B cell (primary cell): ENCODE results near the gene NBEA.

ENCODE experiments used
- EZH2 ChIP-seq: IDR thresholded peaks from 2 replicates; pipeline ENCODE4 v1.6.1; 2012; ENCODE audit warnings: borderline replicate concordance, low read depth, mild to moderate bottlenecking, moderate library complexity, low read length; ENCODE audit not compliant: insufficient read depth, poor library complexity, severe bottlenecking
- TF ChIP-seq, protein P1 (sequence below): fragments of 200-600 bp; IDR thresholded peaks from one replicate; pipeline ENCODE4 v1.8.0; 2022; ENCODE audit warnings: antibody characterized with exemption, mild to moderate bottlenecking

DNA sequence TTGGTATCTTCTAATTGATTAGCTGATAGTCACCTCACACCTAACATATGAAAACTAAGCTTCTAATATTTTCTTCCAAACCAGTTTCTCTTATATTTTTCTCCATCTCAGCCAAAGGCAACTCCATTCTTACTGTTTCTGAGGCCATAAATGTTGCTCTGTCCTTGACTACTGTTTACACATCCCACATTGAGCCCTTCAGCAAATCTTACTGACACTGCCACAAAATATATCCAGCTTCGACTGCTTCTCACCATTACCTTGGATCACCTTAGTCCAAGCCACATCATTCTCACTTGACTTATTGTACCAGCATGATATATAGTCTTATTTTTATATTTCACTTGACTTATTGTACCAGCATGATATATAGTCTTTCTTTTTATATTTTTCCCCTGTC, 412.8 kb downstream of the NBEA start:
- TF ChIP-seq, protein P1, sequence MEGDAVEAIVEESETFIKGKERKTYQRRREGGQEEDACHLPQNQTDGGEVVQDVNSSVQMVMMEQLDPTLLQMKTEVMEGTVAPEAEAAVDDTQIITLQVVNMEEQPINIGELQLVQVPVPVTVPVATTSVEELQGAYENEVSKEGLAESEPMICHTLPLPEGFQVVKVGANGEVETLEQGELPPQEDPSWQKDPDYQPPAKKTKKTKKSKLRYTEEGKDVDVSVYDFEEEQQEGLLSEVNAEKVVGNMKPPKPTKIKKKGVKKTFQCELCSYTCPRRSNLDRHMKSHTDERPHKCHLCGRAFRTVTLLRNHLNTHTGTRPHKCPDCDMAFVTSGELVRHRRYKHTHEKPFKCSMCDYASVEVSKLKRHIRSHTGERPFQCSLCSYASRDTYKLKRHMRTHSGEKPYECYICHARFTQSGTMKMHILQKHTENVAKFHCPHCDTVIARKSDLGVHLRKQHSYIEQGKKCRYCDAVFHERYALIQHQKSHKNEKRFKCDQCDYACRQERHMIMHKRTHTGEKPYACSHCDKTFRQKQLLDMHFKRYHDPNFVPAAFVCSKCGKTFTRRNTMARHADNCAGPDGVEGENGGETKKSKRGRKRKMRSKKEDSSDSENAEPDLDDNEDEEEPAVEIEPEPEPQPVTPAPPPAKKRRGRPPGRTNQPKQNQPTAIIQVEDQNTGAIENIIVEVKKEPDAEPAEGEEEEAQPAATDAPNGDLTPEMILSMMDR: no peak
- TF ChIP-seq EZH2: no peak
